NAMALWA (cell line): Measurements from ENCODE around the gene PTPRJ.

Source experiments
- DNase-seq: peaks from one replicate; pipeline ENCODE4 v3.0.0-alpha.2; 2015; ENCODE audit warnings: low spot score

Gene PTPRJ

GRCh38 chr11:48040830-48041444, 60.6 kb downstream of the PTPRJ start:
- DNase-seq, result no peak

GRCh38 chr11:48041877-48042695, 61.7 kb downstream of the PTPRJ start:
- no peak for DNase-seq

GRCh38 chr11:48043111-48043990, 63.0 kb downstream of the PTPRJ start:
- peak; percentile 41 for DNase-seq

- peak; percentile 33 for DNase-seq
Measured at GRCh38 chr11:48043991-48044512, 63.7 kb downstream of the PTPRJ start.

- DNase-seq, result no peak
Measured at GRCh38 chr11:48044577-48044976, 64.2 kb downstream of the PTPRJ start.

GRCh38 chr11:48045536-48045935, 65.2 kb downstream of the PTPRJ start:
- no peak for DNase-seq

- no peak for DNase-seq
Measured at GRCh38 chr11:48047616-48048015, 67.3 kb downstream of the PTPRJ start.

- DNase-seq, result no peak
Measured at GRCh38 chr11:48049036-48049435, 68.7 kb downstream of the PTPRJ start.

GRCh38 chr11:48050304-48050703, 69.9 kb downstream of the PTPRJ start:
- no peak for DNase-seq

- no peak for DNase-seq
Measured at GRCh38 chr11:48051217-48051830, 71.0 kb downstream of the PTPRJ start.

- DNase-seq, result no peak
Measured at GRCh38 chr11:48052183-48053044, 72.1 kb downstream of the PTPRJ start.

GRCh38 chr11:48054994-48055291, 74.6 kb downstream of the PTPRJ start:
- DNase-seq, result no peak

GRCh38 chr11:48055292-48056132, 75.2 kb downstream of the PTPRJ start:
- no peak for DNase-seq

GRCh38 chr11:48056325-48057183, 76.2 kb downstream of the PTPRJ start:
- DNase-seq, result no peak

GRCh38 chr11:48058064-48058463, 77.7 kb downstream of the PTPRJ start:
- no peak for DNase-seq

GRCh38 chr11:48058788-48059187, 78.4 kb downstream of the PTPRJ start:
- DNase-seq, result no peak

- no peak for DNase-seq
Measured at GRCh38 chr11:48062649-48063048, 82.3 kb downstream of the PTPRJ start.

- no peak for DNase-seq
Measured at GRCh38 chr11:48063424-48063978, 83.1 kb downstream of the PTPRJ start.

- DNase-seq, result no peak
Measured at GRCh38 chr11:48064306-48064705, 83.9 kb downstream of the PTPRJ start.
